ENCODE results near the gene CNTNAP3. TPM values are rescaled to one million over a fixed set of nuclear protein-coding genes. Genes with fewer than 3 reads are reported as not detected.
"Not testable (repeated sequence)": the region's sequence is repeated elsewhere in the genome, so short reads cannot be mapped to it uniquely, and the experiment has no call there.

CNTNAP3 gene
- total and polyA plus RNA-seq, 9 donors = 0.38 to 2.6 (median 1.3) TPM

DNA sequence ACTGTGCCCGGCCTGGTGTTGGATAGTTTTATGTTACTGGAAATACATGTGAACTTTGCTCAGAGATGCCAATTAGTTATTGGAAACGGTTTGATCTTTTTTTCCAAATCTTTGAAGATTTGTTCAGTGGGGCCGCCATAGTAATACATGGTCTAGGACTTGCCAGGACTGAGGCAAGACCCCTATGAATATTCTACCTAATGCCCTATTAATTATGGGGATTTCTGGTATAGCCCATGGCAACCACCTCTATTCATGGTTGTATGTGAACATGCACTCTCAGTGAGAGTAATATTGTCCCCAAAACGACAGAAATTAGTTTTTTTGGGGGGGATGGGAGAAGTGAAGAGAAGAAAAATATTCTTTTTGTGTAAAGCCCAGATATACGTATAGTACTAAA, 220.3 kb downstream of the CNTNAP3 start:
- H3K27ac ChIP-seq; H3K4me3 ChIP-seq; intact Hi-C loops (cut with DNase I); H3K4me1 ChIP-seq (ENCODE audit: insufficient read depth); DNase-seq; H3K36me3 ChIP-seq; H3K27me3 ChIP-seq; H3K9me3 ChIP-seq: not testable (repeated sequence)
- 78 to 85% (median 85%) methylated on average over 5 of the region's 5 CpGs for whole genome bisulfite sequencing, 3 donors

DNA sequence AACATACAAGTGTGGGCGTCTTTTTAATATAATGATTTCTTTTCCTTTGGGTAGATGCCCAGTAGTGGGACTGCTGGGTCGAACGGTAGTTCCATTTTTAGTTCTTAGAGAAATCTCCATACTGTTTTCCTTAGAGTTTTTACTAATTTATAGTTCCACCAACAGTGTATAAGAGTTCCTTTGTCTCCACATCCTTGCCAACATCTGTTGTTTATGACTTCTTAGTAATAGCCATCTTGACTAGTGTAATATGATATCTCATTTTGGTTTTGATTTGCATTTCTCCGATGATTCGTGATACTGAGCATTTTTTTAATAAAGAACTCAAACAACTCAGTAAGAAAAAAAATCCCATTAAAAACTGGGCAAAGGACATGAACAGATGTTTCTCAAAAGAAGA, 225.0 kb downstream of the CNTNAP3 start:
- 43 to 56% (median 55%) methylated on average over 5 of the region's 5 CpGs for WGBS, 3 donors
- H3K4me1 ChIP-seq (ENCODE audit: insufficient read depth); H3K27me3 ChIP-seq; H3K9me3 ChIP-seq; H3K27ac ChIP-seq; H3K4me3 ChIP-seq; DNase-seq; intact Hi-C loops (cut with DNase I); H3K36me3 ChIP-seq: not testable (repeated sequence)

DNA sequence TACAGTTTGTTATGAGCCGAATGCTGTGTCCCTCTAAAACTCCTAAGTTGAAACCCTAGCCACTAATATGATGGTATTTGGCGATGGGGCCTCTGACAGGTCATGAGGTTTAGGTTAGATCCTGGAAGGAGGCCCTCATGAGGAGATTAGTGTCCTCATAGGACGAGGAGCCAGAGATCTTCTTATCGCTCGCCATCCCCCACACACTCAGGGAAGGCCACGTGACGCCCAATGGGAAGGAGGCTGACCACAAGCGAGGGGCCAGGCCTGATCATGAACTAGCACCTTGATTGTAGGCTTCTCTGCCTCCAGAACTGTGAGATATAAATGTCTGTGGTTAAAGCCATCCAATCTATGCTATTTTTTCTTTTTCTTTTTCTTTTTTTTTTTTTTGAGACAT, 233.5 kb downstream of the CNTNAP3 start:
- intact Hi-C loops (cut with DNase I); H3K27me3 ChIP-seq; H3K36me3 ChIP-seq; H3K9me3 ChIP-seq; H3K27ac ChIP-seq; DNase-seq; H3K4me1 ChIP-seq (ENCODE audit: insufficient read depth); H3K4me3 ChIP-seq: not testable (repeated sequence)
- 77 to 83% (median 81%) methylated on average over 8 of the region's 8 CpGs for WGBS, 3 donors

DNA sequence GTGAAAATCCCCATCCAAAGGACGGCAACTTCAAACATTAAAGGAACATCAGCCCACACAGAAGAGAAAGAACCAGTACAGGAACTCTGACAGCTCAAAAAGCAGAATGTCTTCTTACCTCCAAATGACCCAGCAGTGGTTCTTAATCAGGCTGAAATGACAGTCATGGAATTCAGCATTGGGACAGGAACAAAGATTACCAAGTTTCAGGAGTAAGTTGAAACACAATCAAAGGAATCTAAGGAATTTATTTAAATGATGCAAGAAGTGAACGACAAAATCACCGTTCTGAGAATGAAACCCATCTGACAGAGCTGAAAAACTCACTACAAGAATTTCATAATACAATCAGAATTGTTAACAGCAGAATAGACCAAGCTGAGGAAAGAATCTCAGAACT, 241.1 kb downstream of the CNTNAP3 start:
- DNase-seq; H3K36me3 ChIP-seq; H3K9me3 ChIP-seq; H3K27ac ChIP-seq; H3K4me1 ChIP-seq (ENCODE audit: insufficient read depth); H3K4me3 ChIP-seq; H3K27me3 ChIP-seq; intact Hi-C loops (cut with DNase I): not testable (repeated sequence)
- 48 to 58% (median 48%) methylated on average over 3 of the region's 3 CpGs for WGBS, 3 donors

DNA sequence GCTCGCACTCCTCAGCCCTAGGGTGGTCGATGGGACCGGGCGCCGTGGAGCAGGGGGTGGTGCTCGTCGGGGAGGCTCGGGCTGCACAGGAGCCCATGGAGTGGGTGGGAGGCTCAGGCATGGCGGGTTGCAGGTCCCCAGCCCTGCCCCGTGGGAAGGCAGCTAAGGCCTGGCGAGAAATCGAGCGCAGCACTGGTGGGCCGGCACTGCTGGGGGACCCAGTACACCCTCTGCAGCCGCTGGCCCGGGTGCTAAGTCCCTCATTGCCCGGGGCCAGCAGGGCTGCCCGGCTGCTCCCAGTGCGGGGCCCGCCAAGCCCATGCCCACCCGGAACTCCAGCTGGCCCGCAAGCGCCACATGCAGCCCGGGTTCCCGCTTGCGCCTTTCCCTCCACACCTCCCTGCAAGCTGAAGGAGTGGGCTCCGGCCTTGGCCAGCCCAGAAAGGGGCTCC, 245.6 kb downstream of the CNTNAP3 start:
- intact Hi-C loops (cut with DNase I); H3K27me3 ChIP-seq; H3K36me3 ChIP-seq; DNase-seq; H3K4me1 ChIP-seq (ENCODE audit: insufficient read depth); H3K9me3 ChIP-seq; H3K27ac ChIP-seq; H3K4me3 ChIP-seq: not testable (repeated sequence)
- 89 to 92% (median 90%) methylated on average over 27 of the region's 27 CpGs for WGBS, 3 donors

DNA sequence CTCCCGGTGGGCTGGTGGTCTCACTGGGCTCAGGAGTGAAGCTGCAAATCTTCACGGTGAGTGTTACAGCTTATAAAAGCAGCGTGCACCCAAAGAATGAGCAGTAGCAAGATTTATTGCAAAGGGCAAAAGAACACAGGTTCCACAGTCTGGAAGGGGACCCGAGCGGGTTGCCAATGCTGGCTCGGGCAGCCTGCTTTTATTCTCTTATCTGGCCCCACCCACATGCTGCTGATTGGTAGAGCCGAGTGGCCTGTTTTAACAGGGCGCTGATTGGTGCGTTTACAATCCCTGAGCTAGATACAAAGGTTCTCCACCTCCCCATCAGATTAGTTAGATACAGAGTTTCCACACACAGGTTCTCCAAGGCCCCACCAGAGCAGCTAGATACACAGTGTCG, 246.2 kb downstream of the CNTNAP3 start:
- intact Hi-C loops (cut with DNase I); H3K4me3 ChIP-seq; H3K36me3 ChIP-seq; DNase-seq; H3K9me3 ChIP-seq; H3K4me1 ChIP-seq (ENCODE audit: insufficient read depth); H3K27me3 ChIP-seq; H3K27ac ChIP-seq: not testable (repeated sequence)
- whole genome bisulfite sequencing, 3 donors = 87 to 93% (median 87%) methylated on average over 10 of the region's 10 CpGs

DNA sequence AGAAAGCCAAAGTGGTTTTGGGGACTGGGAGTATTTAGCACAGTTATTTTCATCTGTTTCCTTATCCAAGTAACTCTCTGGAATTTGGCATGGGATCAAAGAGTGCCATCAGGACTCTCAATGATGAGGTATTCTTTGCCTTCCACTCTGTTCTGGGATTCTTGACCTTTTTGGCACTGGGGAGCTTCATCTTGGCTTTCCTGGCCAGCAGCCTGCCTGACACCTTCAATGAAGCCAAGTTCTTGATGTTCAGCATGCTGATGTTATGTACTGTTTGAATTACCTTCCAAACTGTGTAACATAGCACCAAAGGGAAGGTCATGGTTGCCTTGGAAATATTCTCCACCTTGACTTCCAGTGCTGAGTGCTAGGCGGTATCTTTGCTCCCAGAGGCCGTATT, 248.8 kb downstream of the CNTNAP3 start:
- DNase-seq; H3K4me1 ChIP-seq (ENCODE audit: insufficient read depth); intact Hi-C loops (cut with DNase I); H3K27me3 ChIP-seq; H3K4me3 ChIP-seq; H3K9me3 ChIP-seq; H3K27ac ChIP-seq; H3K36me3 ChIP-seq: not testable (repeated sequence)
- 16 to 40% (median 27%) methylated on average over 2 of the region's 2 CpGs for WGBS, 3 donors

DNA sequence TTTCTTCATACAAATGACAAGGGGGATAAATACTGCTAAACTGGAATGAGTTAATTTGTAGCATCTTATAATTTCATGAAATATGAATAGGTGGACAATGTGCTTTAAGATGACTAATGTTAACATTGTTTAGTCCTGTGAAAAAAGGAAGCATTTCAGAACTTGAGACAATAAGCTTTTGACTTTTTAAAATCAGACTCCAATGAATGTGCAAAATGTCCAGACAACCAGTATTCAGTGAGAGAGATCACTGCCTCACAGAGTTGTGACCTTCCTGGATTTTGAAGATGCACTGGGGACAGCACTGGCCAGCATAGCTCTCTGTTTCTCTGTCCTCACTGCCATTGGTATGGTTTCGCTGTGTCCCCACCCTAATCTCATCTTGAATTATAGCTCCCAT, 249.7 kb downstream of the CNTNAP3 start:
- intact Hi-C loops (cut with DNase I) = not testable (repeated sequence)
- 89 to 97% (median 90%) methylated on average over 1 of the region's 1 CpG for WGBS, 3 donors

DNA sequence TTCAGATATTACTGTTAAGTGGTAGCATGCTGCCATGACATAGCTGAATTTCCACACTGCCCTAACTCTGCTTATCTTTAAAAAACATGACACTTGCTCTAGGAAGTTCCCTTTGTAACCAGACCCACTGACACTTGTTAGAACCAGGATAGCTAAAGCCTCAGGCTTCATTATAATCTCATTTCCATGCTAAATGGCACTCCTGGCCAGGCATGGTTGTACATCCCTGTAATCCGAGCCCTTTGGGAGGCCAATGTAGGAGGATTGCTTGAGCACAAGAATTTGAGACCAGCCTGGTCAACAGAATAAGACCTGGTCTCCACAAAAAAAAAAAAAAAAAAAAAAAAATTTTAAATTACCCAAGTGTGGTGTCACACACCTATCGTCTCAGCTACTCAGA, 254.1 kb downstream of the CNTNAP3 start:
- intact Hi-C loops (cut with DNase I); H3K27me3 ChIP-seq; H3K27ac ChIP-seq; H3K4me1 ChIP-seq (ENCODE audit: insufficient read depth); DNase-seq; H3K36me3 ChIP-seq; H3K4me3 ChIP-seq; H3K9me3 ChIP-seq: not testable (repeated sequence)
- 81 to 92% (median 92%) methylated on average over 2 of the region's 2 CpGs for WGBS, 3 donors

More for the DNA sequence above, 249.7 kb downstream of the CNTNAP3 start:
- not testable (repeated sequence) for H3K4me1 ChIP-seq (ENCODE audit: insufficient read depth); H3K4me3 ChIP-seq; H3K27me3 ChIP-seq; H3K9me3 ChIP-seq; H3K36me3 ChIP-seq; H3K27ac ChIP-seq; DNase-seq

DNA sequence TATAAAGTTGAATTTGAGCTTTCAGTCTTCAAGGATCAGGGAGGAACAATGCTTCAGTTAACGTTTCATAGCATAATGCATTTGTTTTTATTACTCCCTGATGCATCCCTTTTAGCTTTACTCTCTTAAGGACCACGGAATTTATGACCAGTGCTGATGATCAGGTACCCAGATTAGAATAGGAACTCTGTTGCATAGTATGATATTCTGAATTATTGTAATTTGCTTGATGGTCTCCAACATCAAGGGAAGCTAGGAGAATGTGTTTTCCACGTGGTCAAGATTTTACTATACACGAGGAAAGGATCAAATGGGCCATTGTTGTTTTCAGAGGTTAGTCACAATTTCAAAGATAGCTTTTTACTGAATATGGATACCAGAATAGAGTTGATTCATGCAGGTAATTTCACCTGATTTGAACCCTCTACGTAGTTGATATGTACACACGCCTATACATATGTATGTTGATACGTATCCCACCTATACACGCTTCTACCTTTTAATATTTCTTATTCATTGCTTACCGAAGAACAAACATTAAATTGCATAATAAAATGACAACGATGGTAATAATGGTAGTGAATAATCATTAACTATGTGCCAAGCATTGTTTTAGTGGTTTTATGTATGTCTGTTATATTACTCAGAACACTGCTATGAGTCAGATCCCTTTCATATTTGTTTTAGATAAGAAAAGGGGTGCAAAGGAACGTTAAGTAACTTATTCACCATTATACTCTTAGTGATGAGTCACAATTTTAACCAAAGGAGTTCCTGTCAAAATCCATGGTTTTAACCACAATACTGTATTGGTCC, 257.6 kb downstream of the CNTNAP3 start:
- intact Hi-C loops (cut with DNase I); DNase-seq; H3K9me3 ChIP-seq; H3K36me3 ChIP-seq; H3K4me3 ChIP-seq; H3K27me3 ChIP-seq; H3K4me1 ChIP-seq (ENCODE audit: insufficient read depth); H3K27ac ChIP-seq: not testable (repeated sequence)
- 60 to 80% (median 62%) methylated on average over 7 to 9 of the region's 11 CpGs for WGBS, 3 donors

DNA sequence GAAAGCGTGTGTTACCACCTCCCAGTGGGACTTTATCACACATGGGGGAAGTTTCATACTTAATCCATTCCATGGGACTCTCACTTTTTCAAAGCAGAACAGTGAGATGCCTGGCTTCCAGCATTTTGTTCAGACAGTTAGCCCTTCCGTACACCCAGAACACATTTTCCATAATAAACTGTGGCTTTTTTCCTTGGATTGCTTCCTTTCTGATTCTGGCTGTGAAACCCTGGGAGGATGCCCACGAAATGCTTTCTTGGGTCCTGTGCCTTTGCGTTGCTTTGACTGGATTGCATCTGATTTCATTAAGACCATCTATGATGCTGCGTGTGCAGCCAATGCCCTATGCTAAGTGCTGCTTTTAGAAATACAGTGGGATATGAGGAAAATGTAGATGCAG, 259.1 kb downstream of the CNTNAP3 start:
- H3K36me3 ChIP-seq; H3K27ac ChIP-seq; H3K4me1 ChIP-seq (ENCODE audit: insufficient read depth); H3K27me3 ChIP-seq; H3K9me3 ChIP-seq; DNase-seq; intact Hi-C loops (cut with DNase I); H3K4me3 ChIP-seq: not testable (repeated sequence)
- WGBS, 3 donors = 76 to 82% (median 81%) methylated on average over 5 of the region's 5 CpGs

DNA sequence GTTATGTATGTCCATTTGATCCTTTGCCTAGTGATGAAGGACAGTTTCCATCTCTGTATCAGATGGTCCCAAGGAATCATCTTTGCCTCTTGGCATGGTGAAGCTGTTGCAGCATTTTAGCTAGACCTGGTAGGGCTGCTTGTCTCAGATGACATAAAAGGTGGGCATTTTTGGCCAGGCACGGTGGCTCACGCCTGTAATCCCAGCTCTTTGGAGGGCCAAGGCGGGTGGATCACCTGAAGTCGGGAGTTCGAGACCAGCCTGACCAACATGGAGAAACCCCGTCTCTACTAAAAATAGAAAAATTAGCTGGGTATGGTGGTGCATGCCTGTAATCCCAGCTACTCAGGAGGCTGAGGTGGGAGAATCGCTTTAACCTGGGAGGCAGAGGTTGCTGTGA, 259.8 kb downstream of the CNTNAP3 start:
- H3K27me3 ChIP-seq; H3K4me3 ChIP-seq; H3K9me3 ChIP-seq; intact Hi-C loops (cut with DNase I); H3K4me1 ChIP-seq (ENCODE audit: insufficient read depth); H3K27ac ChIP-seq; H3K36me3 ChIP-seq; DNase-seq: not testable (repeated sequence)
- 91 to 93% (median 91%) methylated on average over 7 of the region's 7 CpGs for WGBS, 3 donors
